HG02642 (cell line): ENCODE data around the gene F7.

ENCODE experiments used
- ATAC-seq: cut with Tn5 transposase; IDR thresholded peaks from one replicate; pipeline ENCODE4 v1.9.1; 2021; ENCODE audit warnings: mild to moderate bottlenecking; ENCODE audit not compliant: unreplicated experiment, poor library complexity

F7 gene

GRCh38 chr13:113166266-113166665 lies 60.7 kb downstream of the F7 start:
- ATAC-seq: no peak

- no peak for ATAC-seq
Observed at GRCh38 chr13:113166681-113167080, 61.1 kb downstream of the F7 start.

GRCh38 chr13:113167155-113167554 lies 61.6 kb downstream of the F7 start:
- no peak for ATAC-seq

GRCh38 chr13:113167575-113167974 lies 62.0 kb downstream of the F7 start:
- ATAC-seq: no peak

GRCh38 chr13:113168211-113168610 lies 62.6 kb downstream of the F7 start:
- ATAC-seq: no peak

- ATAC-seq: no peak
Observed at GRCh38 chr13:113169277-113170272, 64.0 kb downstream of the F7 start.
